Measurements from ENCODE around the gene AKT2. TPM values are rescaled to one million over a fixed set of nuclear protein-coding genes. Genes with fewer than 3 reads are reported as not detected.

AKT2 gene
- total and polyA plus RNA-seq, 12 donors: 56.7 to 147 (median 123) TPM

GRCh38 chr19:40280608-40281221 lies 4.4 kb downstream of the AKT2 start:
- WGBS, 2 donors: 52 to 59% methylated on average over 10 of the region's 10 CpGs
- Histone ChIP-seq H3K27me3 (no peaks in the 10 kb centered on the region), H3K27ac (peak overlapping the region in 9 of 10 donors; percentile 8 to 95 (median 84)), H3K9me3 (no peaks in the 10 kb centered on the region), H3K36me3 (peaks cover 0 to 11% (median 0%) of the 10 kb centered on the region in 9 donors), H3K4me1 (peaks cover 34 to 87% (median 78%) of the 10 kb centered on the region in 9 donors), H3K4me3 (no peak overlapping the region)
- TF ChIP-seq CTCF (IDR thresholded peaks at IDR 0.05): no peak
- ATAC-seq (peak in 4 of 8 donors; percentile 0 to 5 (median 3)), DNase-seq (peak in 1 of 2 donors; percentile 40)
- intact Hi-C loops (cut with DNase I): loop anchor here in 1 of 10 donors (5.0 kb wide), 1 partner anchor 48 kb away; no protein-coding TSS in a partner anchor

- DNase-seq: no peak
- H3K4me3 ChIP-seq: peak overlapping the region in 6 of 10 donors; percentile 3 to 43 (median 36)
- H3K27ac ChIP-seq: peak overlapping the region; percentile 31 to 95 (median 82)
These were observed 5.2 kb downstream of the AKT2 start for GRCh38 chr19:40279761-40280607.

GRCh38 chr19:40279120-40279551 lies 6.0 kb downstream of the AKT2 start:
- intact Hi-C loops (cut with DNase I): no loop called here
- Histone ChIP-seq H3K4me1 (peaks cover 45 to 95% (median 85%) of the 10 kb centered on the region in 9 donors), H3K27ac (peak overlapping the region in 9 of 10 donors; percentile 64 to 95 (median 84)), H3K27me3 (no peaks in the 10 kb centered on the region), H3K9me3 (no peaks in the 10 kb centered on the region), H3K4me3 (peak overlapping the region in 7 of 10 donors; percentile 3 to 43 (median 36)), H3K36me3 (peaks cover 0 to 11% (median 0%) of the 10 kb centered on the region in 9 donors)
- ATAC-seq: peak; percentile 70 to 89 (median 82)
- TF ChIP-seq CTCF (IDR thresholded peaks at IDR 0.05): peak in 3 of 9 donors; percentile 37 to 47 (median 37)
- WGBS, 2 donors: 19 to 37% methylated on average over 15 of the region's 15 CpGs
- peak; percentile 79 to 80 for DNase-seq

More at GRCh38 chr19:40279761-40280607, 5.2 kb downstream of the AKT2 start:
- Histone ChIP-seq H3K4me1 (peaks cover 37 to 89% (median 79%) of the 10 kb centered on the region in 9 donors), H3K9me3 (no peaks in the 10 kb centered on the region), H3K36me3 (peaks cover 0 to 11% (median 0%) of the 10 kb centered on the region in 9 donors), H3K27me3 (no peaks in the 10 kb centered on the region)
- 74 to 75% methylated on average over 17 of the region's 17 CpGs for WGBS, 2 donors
- no peak for TF ChIP-seq CTCF (IDR thresholded peaks at IDR 0.05)
- intact Hi-C loops (cut with DNase I): loop anchor here in 1 of 10 donors (5.0 kb wide), 1 partner anchor 48 kb away; no protein-coding TSS in a partner anchor
- no peak for ATAC-seq

Data from heart right ventricle (tissue), 16 donors.